GM20000 (cell line): ENCODE measurements around the gene CAMSAP3.

Experiments used
- DNase-seq: peaks from one replicate; pipeline ENCODE4 v3.0.0; 2012; ENCODE audit warnings: low spot score
- CTCF ChIP-seq: IDR thresholded peaks from 2 replicates; pipeline ENCODE4 v1.5.1; 2012; ENCODE audit warnings: mild to moderate bottlenecking, control low read depth; ENCODE audit errors: extremely low read depth, missing control alignments

The CAMSAP3 gene

GRCh38 chr19:7606289-7606688 lies 10.6 kb downstream of the CAMSAP3 start:
- no peak for DNase-seq
- no peak for TF ChIP-seq CTCF

- TF ChIP-seq CTCF = no peak
- DNase-seq = no peak
These were observed 11.7 kb downstream of the CAMSAP3 start for GRCh38 chr19:7607212-7607873.

GRCh38 chr19:7607874-7608560 lies 12.4 kb downstream of the CAMSAP3 start:
- no peak for DNase-seq
- no peak for TF ChIP-seq CTCF

- DNase-seq = no peak
- TF ChIP-seq CTCF = no peak
These were observed 15.0 kb downstream of the CAMSAP3 start for GRCh38 chr19:7610491-7611240.

GRCh38 chr19:7611541-7612279 lies 16.0 kb downstream of the CAMSAP3 start:
- no peak for DNase-seq
- no peak for TF ChIP-seq CTCF

GRCh38 chr19:7612282-7613274 lies 16.9 kb downstream of the CAMSAP3 start:
- no peak for DNase-seq
- no peak for TF ChIP-seq CTCF
